Gastrocnemius medialis (tissue), 4 donors: ENCODE results near the gene PAM16. TPM values are rescaled to one million over a fixed set of nuclear protein-coding genes. Genes with fewer than 3 reads are reported as not detected.

Experiments
- ATAC-seq, 2 donors: fragments of 150-250 bp; one replicate each; pipeline ENCODE4 v1.9.1; 2016
- DNase-seq, 2 donors: peaks; one replicate each; pipeline ENCODE4 v3.0.0-alpha.2; 2019
- H3K27ac ChIP-seq, 4 donors: fragments of 200-600 bp; sonication (generic); 1 replicate in 1 of 4; 2 replicates in 3 of 4; pipeline ENCODE4 v1.5.1; 2016 to 2018; ENCODE audit warnings: mild to moderate bottlenecking in 2 of 4, moderate library complexity in 1 of 4
- H3K27me3 ChIP-seq, 3 donors: fragments of 200-600 bp; sonication (generic) in 2 of 3; 1 replicate in 1 of 3; 2 replicates in 2 of 3; pipeline versions ENCODE4 v1.5.1 to v1.6.0; 2016 to 2019; ENCODE audit warnings: mild to moderate bottlenecking in 1 of 3, moderate library complexity in 1 of 3
- H3K36me3 ChIP-seq, 2 donors: fragments of 200-600 bp; sonication (generic) in 1 of 2; one replicate each; pipeline ENCODE4 v1.5.1; 2017 to 2018
- H3K4me1 ChIP-seq, 2 donors: fragments of 200-600 bp; sonication (generic) in 1 of 2; one replicate each; pipeline ENCODE4 v1.5.1; 2016 to 2017; ENCODE audit warnings: mild to moderate bottlenecking in 2 of 2
- H3K4me3 ChIP-seq, 4 donors: fragments of 200-600 bp; sonication (generic) in 3 of 4; 1 replicate in 1 of 4; 2 replicates in 3 of 4; pipeline ENCODE4 v1.5.1; 2016 to 2019; ENCODE audit warnings: mild to moderate bottlenecking in 2 of 4
- H3K9me3 ChIP-seq, 3 donors: fragments of 200-600 bp; sonication (generic) in 2 of 3; 1 replicate in 1 of 3; 2 replicates in 2 of 3; pipeline ENCODE4 v1.5.1; 2016 to 2019
- CTCF ChIP-seq, 5 experiments: fragments of 450-650 bp in 3 of 5; fragments of 200-600 bp in 2 of 5; sonication (generic) in 2 of 5; IDR thresholded peaks in 4 of 5; conservative IDR thresholded peaks in 1 of 5; 1 replicate in 4 of 5; 2 replicates in 1 of 5; pipeline ENCODE4 v1.5.1; 2016 to 2019; ENCODE audit warnings: antibody characterized with exemption in 5 of 5, mild to moderate bottlenecking in 3 of 5, moderate library complexity in 3 of 5
- POLR2A ChIP-seq, 2 donors: fragments of 450-650 bp; IDR thresholded peaks; one replicate each; pipeline ENCODE4 v1.6.1; 2017; ENCODE audit warnings: antibody characterized with exemption in 2 of 2, mild to moderate bottlenecking in 2 of 2, moderate library complexity in 2 of 2
- in situ Hi-C, 4 donors: fragments of 200-750 bp; cut with MboI; loops; one replicate each; pipeline versions ENCODE4 v1.15.0 to v1.8.0; 2017; ENCODE audit warnings: low sequenced_read_pairs in 4 of 4
- intact Hi-C: fragments of 100-400 bp; cut with DNase I; formaldehyde crosslinking; loops from one replicate; pipeline ENCODE4 v1.15.1; 2023; ENCODE audit warnings: low total_unique reads
- total RNA-seq, 4 donors: library from RNA; depleted of rRNA; stranded (reverse); fragments of >200 nt; gene quantifications; one replicate each; pipeline versions ENCODE4 v1.1.0 to v1.2.3, GENCODE V29; 2016

The PAM16 gene
- total RNA-seq, 4 donors from 2014 or later: 112 to 174 (median 132) TPM

GRCh38 chr16:4327386-4328045 is 23.6 kb downstream of the PAM16 start:
- no peaks in the 10 kb centered on the region for H3K36me3 ChIP-seq
- TF ChIP-seq POLR2A (IDR thresholded peaks at IDR 0.05) (no peak), CTCF (IDR thresholded peaks at IDR 0.05 in 4 of 5, conservative IDR thresholded peaks at IDR 0.05 in 1 of 5) (no peak)
- in situ Hi-C loops: loop anchor here in 1 of 4 donors (25.0 kb wide), 1 partner anchor 140 kb away; no protein-coding TSS in a partner anchor
- DNase-seq (no peak), ATAC-seq (no peak)
- no peaks in the 10 kb centered on the region for H3K27me3 ChIP-seq
- peak overlapping the region; percentile 49 to 59 (median 56) for H3K4me3 ChIP-seq
- no peaks in the 10 kb centered on the region for H3K9me3 ChIP-seq
- H3K27ac ChIP-seq: peak overlapping the region; percentile 68 to 74 (median 72)
- H3K4me1 ChIP-seq: peaks cover 33 to 42% of the 10 kb centered on the region in 2 donors
- intact Hi-C loops: loop anchor here (5.0 kb wide), 1 partner anchor 55 kb away; the partner anchor contains the start of gene TFAP4

GRCh38 chr16:4325253-4325758 is 25.8 kb downstream of the PAM16 start:
- ATAC-seq: no peak
- intact Hi-C loops: loop anchor here (5.0 kb wide), 1 partner anchor 53 kb away; the partner anchor contains the start of gene TFAP4
- no peaks in the 10 kb centered on the region for H3K27me3 ChIP-seq
- H3K9me3 ChIP-seq: no peaks in the 10 kb centered on the region
- H3K27ac ChIP-seq: peak overlapping the region; percentile 61 to 80 (median 74)
- no peak for DNase-seq
- no peak for TF ChIP-seq POLR2A (IDR thresholded peaks at IDR 0.05)
- TF ChIP-seq CTCF (IDR thresholded peaks at IDR 0.05 in 4 of 5, conservative IDR thresholded peaks at IDR 0.05 in 1 of 5): no peak
- H3K4me3 ChIP-seq: no peak overlapping the region
- H3K36me3 ChIP-seq: no peaks in the 10 kb centered on the region
- peaks cover 32 to 43% of the 10 kb centered on the region in 2 donors for H3K4me1 ChIP-seq
- in situ Hi-C loops: loop anchor here in 1 of 4 donors (25.0 kb wide), 1 partner anchor 138 kb away; no protein-coding TSS in a partner anchor

- peaks cover 26 to 44% of the 10 kb centered on the region in 2 donors for H3K4me1 ChIP-seq
- H3K9me3 ChIP-seq: no peaks in the 10 kb centered on the region
- H3K4me3 ChIP-seq: no peak overlapping the region
- intact Hi-C loops (loop anchor here (5.0 kb wide), 1 partner anchor 52 kb away; the partner anchor contains the start of gene TFAP4), in situ Hi-C loops (loop anchor here in 1 of 4 donors (25.0 kb wide), 1 partner anchor 137 kb away; no protein-coding TSS in a partner anchor)
- TF ChIP-seq POLR2A (IDR thresholded peaks at IDR 0.05) (no peak), CTCF (IDR thresholded peaks at IDR 0.05 in 4 of 5, conservative IDR thresholded peaks at IDR 0.05 in 1 of 5) (no peak)
- ATAC-seq (no peak), DNase-seq (no peak)
- no peaks in the 10 kb centered on the region for H3K27me3 ChIP-seq
- no peaks in the 10 kb centered on the region for H3K36me3 ChIP-seq
- peak overlapping the region; percentile 61 to 80 (median 74) for H3K27ac ChIP-seq
These were observed 26.4 kb downstream of the PAM16 start for GRCh38 chr16:4324492-4325252.

- Histone ChIP-seq H3K27ac (peak overlapping the region; percentile 61 to 80 (median 74)), H3K4me1 (peaks cover 20 to 46% of the 10 kb centered on the region in 2 donors), H3K4me3 (no peak overlapping the region), H3K36me3 (no peaks in the 10 kb centered on the region), H3K9me3 (no peaks in the 10 kb centered on the region), H3K27me3 (no peaks in the 10 kb centered on the region)
- no peak for TF ChIP-seq CTCF (IDR thresholded peaks at IDR 0.05 in 4 of 5, conservative IDR thresholded peaks at IDR 0.05 in 1 of 5)
- no peak for TF ChIP-seq POLR2A (IDR thresholded peaks at IDR 0.05)
- intact Hi-C loops (no loop called here), in situ Hi-C loops (no loop called here)
- DNase-seq: peak; percentile 28 to 51
- ATAC-seq: peak in 1 of 2 donors; percentile 35
These were observed 27.2 kb downstream of the PAM16 start for GRCh38 chr16:4323845-4324488.
